Activated T-cell treated with anti-CD3 and anti-CD28 coated beads for 48 hours (primary cell): ENCODE data around the gene BBC3.
A peak's percentile ranks its signal among the peaks of the same experiment; 100 is the strongest.
"Not testable (repeated sequence)": the region's sequence is repeated elsewhere in the genome, so short reads cannot be mapped to it uniquely, and the experiment has no call there.

ENCODE experiments used
- DNase-seq: peaks from one replicate; pipeline ENCODE4 v3.0.0-alpha.2; 2020; ENCODE audit warnings: low read depth

The BBC3 gene

GRCh38 chr19:47230921-47231214 lies at the start of gene BBC3:
Gene BBC3, minus strand, starts transcription at chr19:47231199. Its CDS starts 2,768 bp downstream, at chr19:47228431.
- DNase-seq = no peak

GRCh38 chr19:47280183-47280797 lies 49.3 kb upstream of the BBC3 start:
- peak; percentile 55 for DNase-seq

- DNase-seq = not testable (repeated sequence)
Observed at GRCh38 chr19:47276513-47276912, 45.5 kb upstream of the BBC3 start.

- no peak for DNase-seq
Observed at GRCh38 chr19:47275791-47276461, 44.9 kb upstream of the BBC3 start.

GRCh38 chr19:47274891-47275761 lies 44.1 kb upstream of the BBC3 start:
- no peak for DNase-seq

GRCh38 chr19:47274071-47274890 lies 43.3 kb upstream of the BBC3 start, which contains the start of gene INAFM1:
Gene INAFM1, plus strand, starts transcription at chr19:47274885. Its CDS starts 35 bp downstream, at chr19:47274920.
- DNase-seq = peak; percentile 100

- DNase-seq = peak; percentile 86
Observed at GRCh38 chr19:47273313-47274070, 42.5 kb upstream of the BBC3 start.

- no peak for DNase-seq
Observed at GRCh38 chr19:47272448-47273312, 41.7 kb upstream of the BBC3 start.

GRCh38 chr19:47271949-47272348 lies 41.0 kb upstream of the BBC3 start:
- DNase-seq = no peak

- no peak for DNase-seq
Observed at GRCh38 chr19:47270408-47270807, 39.4 kb upstream of the BBC3 start.

- no peak for DNase-seq
Observed at GRCh38 chr19:47269596-47269995, 38.6 kb upstream of the BBC3 start.

GRCh38 chr19:47268028-47268427 lies 37.0 kb upstream of the BBC3 start:
- no peak for DNase-seq

- no peak for DNase-seq
Observed at GRCh38 chr19:47267350-47267759, 36.4 kb upstream of the BBC3 start.

- DNase-seq = no peak
Observed at GRCh38 chr19:47266401-47266941, 35.5 kb upstream of the BBC3 start.

- DNase-seq = no peak
Observed at GRCh38 chr19:47264629-47265028, 33.6 kb upstream of the BBC3 start.

GRCh38 chr19:47261946-47262793 lies 31.2 kb upstream of the BBC3 start:
- DNase-seq = not testable (repeated sequence)

GRCh38 chr19:47260476-47260875 lies 29.5 kb upstream of the BBC3 start:
- DNase-seq = no peak

GRCh38 chr19:47258895-47259555 lies 28.0 kb upstream of the BBC3 start:
- DNase-seq = no peak

GRCh38 chr19:47258434-47258833 lies 27.4 kb upstream of the BBC3 start:
- DNase-seq = no peak
